HepG2 (cell line): ENCODE results near the gene FSD1. TPM values are rescaled to one million over a fixed set of nuclear protein-coding genes. Genes with fewer than 3 reads are reported as not detected.

Source experiments
- BRCA1 ChIP-seq: sonication (generic); formaldehyde crosslinking; IDR thresholded peaks from 2 replicates; pipeline ENCODE4 v1.4.0; 2020; ENCODE audit warnings: missing genetic modification reagents
- CEBPG ChIP-seq: IDR thresholded peaks from 2 replicates; pipeline ENCODE4 v1.6.1; 2016
- EED ChIP-seq: sonication (generic); formaldehyde crosslinking; IDR thresholded peaks from 2 replicates; pipeline ENCODE4 v1.5.0; 2020; ENCODE audit warnings: mild to moderate bottlenecking, missing genetic modification reagents
- ESRRA ChIP-seq: sonication (generic); formaldehyde crosslinking; IDR thresholded peaks from 2 replicates; pipeline ENCODE4 v1.5.1; 2020; ENCODE audit warnings: mild to moderate bottlenecking, low read depth, missing genetic modification reagents
- HMG20A ChIP-seq: IDR thresholded peaks from 2 replicates; pipeline ENCODE4 v1.6.1; 2016; ENCODE audit warnings: borderline replicate concordance
- JUND ChIP-seq: sonication (generic); formaldehyde crosslinking; IDR thresholded peaks from 2 replicates; pipeline ENCODE4 v1.8.0; 2022; ENCODE audit warnings: mild to moderate bottlenecking, missing genetic modification reagents
- KAT2B ChIP-seq: fragments of 150-350 bp; IDR thresholded peaks from 2 replicates; pipeline ENCODE4 v1.6.1; 2014; ENCODE audit warnings: low read depth, low read length, borderline replicate concordance
- PAX8 ChIP-seq: sonication (generic); formaldehyde crosslinking; IDR thresholded peaks from 2 replicates; pipeline ENCODE4 v1.8.0; 2022; ENCODE audit warnings: mild to moderate bottlenecking, missing genetic modification reagents, borderline replicate concordance
- ZNF121 ChIP-seq: sonication (generic); formaldehyde crosslinking; IDR thresholded peaks from 2 replicates; pipeline ENCODE4 v1.5.0; 2020; ENCODE audit warnings: mild to moderate bottlenecking, missing genetic modification reagents
- ZNF256 ChIP-seq: sonication (generic); formaldehyde crosslinking; conservative IDR thresholded peaks from 2 replicates; pipeline ENCODE4 v1.4.0; 2020; ENCODE audit warnings: missing genetic modification reagents
- ZNF317 ChIP-seq: sonication (generic); formaldehyde crosslinking; IDR thresholded peaks from 2 replicates; pipeline ENCODE4 v1.5.0; 2020; ENCODE audit warnings: mild to moderate bottlenecking, missing genetic modification reagents
- ZNF446 ChIP-seq: sonication (generic); formaldehyde crosslinking; IDR thresholded peaks from 2 replicates; pipeline ENCODE4 v1.5.0; 2020; ENCODE audit warnings: mild to moderate bottlenecking, missing genetic modification reagents
- ZNF557 ChIP-seq: sonication (generic); formaldehyde crosslinking; IDR thresholded peaks from 2 replicates; pipeline ENCODE4 v1.4.0; 2020; ENCODE audit warnings: missing genetic modification reagents
- ZNF782 ChIP-seq: sonication (generic); formaldehyde crosslinking; IDR thresholded peaks from 2 replicates; pipeline ENCODE4 v1.4.0; 2020; ENCODE audit warnings: missing genetic modification reagents, mild to moderate bottlenecking, borderline replicate concordance
- polyA plus RNA-seq, 8 experiments: library from polyadenylated mRNA; depleted of rRNA in 3 of 8; stranded (reverse) in 7 of 8; unstranded in 1 of 8; fragments of >200 nt; fragmentation: Illumina TruSeq in 4 of 8; extraction: Trizol in 4 of 8; gene quantifications; 2 replicates each; pipeline versions ENCODE4 v1.2.1 to v1.2.3, GENCODE V29; 2011 to 2016; ENCODE audit warnings: low read depth in 4 of 8, missing spikeins in 1 of 8, mixed read lengths in 1 of 8; ENCODE audit not compliant: insufficient read depth in 1 of 8
- total RNA-seq, 5 experiments: library from RNA; depleted of rRNA; stranded (reverse); fragments of >200 nt; fragmentation: Illumina TruSeq; extraction: Trizol; gene quantifications; 2 replicates each; pipeline ENCODE4 v1.2.3, GENCODE V29; 2016; ENCODE audit warnings: low read depth in 1 of 5
- TF ChIP-seq, protein P1 (sequence below): sonication (generic); formaldehyde crosslinking; IDR thresholded peaks from 2 replicates; pipeline ENCODE4 v1.4.0; 2020; ENCODE audit warnings: missing genetic modification reagents
- TF ChIP-seq, protein P2 (sequence below): sonication (generic); formaldehyde crosslinking; conservative IDR thresholded peaks from 2 replicates; pipeline ENCODE4 v1.4.0; 2020; ENCODE audit warnings: missing genetic modification reagents
- TF ChIP-seq, protein P3 (sequence below): sonication (generic); formaldehyde crosslinking; IDR thresholded peaks from 2 replicates; pipeline ENCODE4 v1.8.1; 2022; ENCODE audit warnings: mild to moderate bottlenecking, missing genetic modification reagents
- TF ChIP-seq, protein P4 (sequence below): sonication (generic); formaldehyde crosslinking; IDR thresholded peaks from 2 replicates; pipeline ENCODE4 v1.8.1; 2023; ENCODE audit warnings: mild to moderate bottlenecking, missing genetic modification reagents

Gene FSD1
- total and polyA plus RNA-seq, 2 of the 13 experiments (the other 11 are each of a cell fraction or from before 2014, with no cell fraction given), result 0.29 to 0.66 TPM

DNA sequence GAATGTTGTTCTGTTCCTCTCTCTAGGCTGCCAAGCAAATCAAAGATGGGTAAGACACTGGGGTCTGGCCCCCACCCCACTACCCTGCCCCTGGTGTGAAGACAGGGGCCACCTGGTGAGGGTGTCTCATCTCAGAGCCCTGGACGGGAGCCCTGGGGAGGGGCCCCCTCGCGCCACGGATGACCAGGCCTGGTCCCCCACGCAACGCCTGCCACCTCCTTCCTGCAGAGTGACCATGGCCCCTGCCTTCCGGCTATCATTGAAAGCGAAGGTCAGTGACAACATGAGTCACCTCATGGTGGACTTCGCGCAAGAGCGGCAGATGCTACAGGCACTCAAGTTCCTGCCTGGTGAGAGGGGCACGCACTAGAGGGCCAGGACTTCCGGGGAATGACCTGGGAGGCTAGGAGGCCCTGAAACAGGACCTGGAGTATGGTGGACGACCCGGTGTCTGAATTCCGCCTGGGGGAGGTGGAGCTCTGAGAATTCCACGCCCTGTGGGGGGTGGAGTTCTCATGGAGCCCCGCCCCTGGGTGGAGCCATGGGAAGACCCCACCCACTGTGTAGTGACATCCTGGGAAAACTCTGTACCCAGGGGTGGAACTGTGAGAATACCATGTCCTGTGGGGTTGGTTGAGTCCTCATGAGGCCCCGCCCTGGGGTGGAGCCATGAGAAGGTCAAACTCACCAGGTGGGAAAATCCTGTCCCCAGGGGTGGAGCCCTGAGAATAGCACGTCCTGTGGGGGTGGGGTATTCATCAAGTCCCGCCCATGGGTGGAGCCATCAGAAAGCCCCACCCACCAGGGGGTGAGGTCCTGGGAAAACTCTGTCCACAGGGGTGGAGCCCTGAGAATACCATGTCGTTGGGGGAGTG lies 6.1 kb downstream of the FSD1 start (continued):
- no peak for TF ChIP-seq PAX8 (CRISPR knock-in tag)
- no peak for TF ChIP-seq EED (CRISPR knock-in tag)
- TF ChIP-seq, protein P1, sequence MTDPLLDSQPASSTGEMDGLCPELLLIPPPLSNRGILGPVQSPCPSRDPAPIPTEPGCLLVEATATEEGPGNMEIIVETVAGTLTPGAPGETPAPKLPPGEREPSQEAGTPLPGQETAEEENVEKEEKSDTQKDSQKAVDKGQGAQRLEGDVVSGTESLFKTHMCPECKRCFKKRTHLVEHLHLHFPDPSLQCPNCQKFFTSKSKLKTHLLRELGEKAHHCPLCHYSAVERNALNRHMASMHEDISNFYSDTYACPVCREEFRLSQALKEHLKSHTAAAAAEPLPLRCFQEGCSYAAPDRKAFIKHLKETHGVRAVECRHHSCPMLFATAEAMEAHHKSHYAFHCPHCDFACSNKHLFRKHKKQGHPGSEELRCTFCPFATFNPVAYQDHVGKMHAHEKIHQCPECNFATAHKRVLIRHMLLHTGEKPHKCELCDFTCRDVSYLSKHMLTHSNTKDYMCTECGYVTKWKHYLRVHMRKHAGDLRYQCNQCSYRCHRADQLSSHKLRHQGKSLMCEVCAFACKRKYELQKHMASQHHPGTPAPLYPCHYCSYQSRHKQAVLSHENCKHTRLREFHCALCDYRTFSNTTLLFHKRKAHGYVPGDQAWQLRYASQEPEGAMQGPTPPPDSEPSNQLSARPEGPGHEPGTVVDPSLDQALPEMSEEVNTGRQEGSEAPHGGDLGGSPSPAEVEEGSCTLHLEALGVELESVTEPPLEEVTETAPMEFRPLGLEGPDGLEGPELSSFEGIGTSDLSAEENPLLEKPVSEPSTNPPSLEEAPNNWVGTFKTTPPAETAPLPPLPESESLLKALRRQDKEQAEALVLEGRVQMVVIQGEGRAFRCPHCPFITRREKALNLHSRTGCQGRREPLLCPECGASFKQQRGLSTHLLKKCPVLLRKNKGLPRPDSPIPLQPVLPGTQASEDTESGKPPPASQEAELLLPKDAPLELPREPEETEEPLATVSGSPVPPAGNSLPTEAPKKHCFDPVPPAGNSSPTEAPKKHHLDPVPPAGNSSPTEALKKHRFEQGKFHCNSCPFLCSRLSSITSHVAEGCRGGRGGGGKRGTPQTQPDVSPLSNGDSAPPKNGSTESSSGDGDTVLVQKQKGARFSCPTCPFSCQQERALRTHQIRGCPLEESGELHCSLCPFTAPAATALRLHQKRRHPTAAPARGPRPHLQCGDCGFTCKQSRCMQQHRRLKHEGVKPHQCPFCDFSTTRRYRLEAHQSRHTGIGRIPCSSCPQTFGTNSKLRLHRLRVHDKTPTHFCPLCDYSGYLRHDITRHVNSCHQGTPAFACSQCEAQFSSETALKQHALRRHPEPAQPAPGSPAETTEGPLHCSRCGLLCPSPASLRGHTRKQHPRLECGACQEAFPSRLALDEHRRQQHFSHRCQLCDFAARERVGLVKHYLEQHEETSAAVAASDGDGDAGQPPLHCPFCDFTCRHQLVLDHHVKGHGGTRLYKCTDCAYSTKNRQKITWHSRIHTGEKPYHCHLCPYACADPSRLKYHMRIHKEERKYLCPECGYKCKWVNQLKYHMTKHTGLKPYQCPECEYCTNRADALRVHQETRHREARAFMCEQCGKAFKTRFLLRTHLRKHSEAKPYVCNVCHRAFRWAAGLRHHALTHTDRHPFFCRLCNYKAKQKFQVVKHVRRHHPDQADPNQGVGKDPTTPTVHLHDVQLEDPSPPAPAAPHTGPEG (CRISPR knock-in tag), result peak; percentile 23; the same call in 1 of the 2 replicates
- peak; percentile 72 for TF ChIP-seq ZNF121
- no peak for TF ChIP-seq KAT2B
- TF ChIP-seq ZNF256, result no peak
- peak; percentile 70; the same call in 1 of the 2 replicates for TF ChIP-seq ZNF782 (CRISPR knock-in tag)
- TF ChIP-seq ZNF446 (CRISPR knock-in tag), result no peak
- TF ChIP-seq, protein P2, sequence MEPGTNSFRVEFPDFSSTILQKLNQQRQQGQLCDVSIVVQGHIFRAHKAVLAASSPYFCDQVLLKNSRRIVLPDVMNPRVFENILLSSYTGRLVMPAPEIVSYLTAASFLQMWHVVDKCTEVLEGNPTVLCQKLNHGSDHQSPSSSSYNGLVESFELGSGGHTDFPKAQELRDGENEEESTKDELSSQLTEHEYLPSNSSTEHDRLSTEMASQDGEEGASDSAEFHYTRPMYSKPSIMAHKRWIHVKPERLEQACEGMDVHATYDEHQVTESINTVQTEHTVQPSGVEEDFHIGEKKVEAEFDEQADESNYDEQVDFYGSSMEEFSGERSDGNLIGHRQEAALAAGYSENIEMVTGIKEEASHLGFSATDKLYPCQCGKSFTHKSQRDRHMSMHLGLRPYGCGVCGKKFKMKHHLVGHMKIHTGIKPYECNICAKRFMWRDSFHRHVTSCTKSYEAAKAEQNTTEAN (CRISPR knock-in tag), result peak; percentile 69
- 0 out of 2 replicates have a peak, but pooled peaks have one; percentile 61 for TF ChIP-seq ZNF557 (CRISPR knock-in tag)
- TF ChIP-seq, protein P3, sequence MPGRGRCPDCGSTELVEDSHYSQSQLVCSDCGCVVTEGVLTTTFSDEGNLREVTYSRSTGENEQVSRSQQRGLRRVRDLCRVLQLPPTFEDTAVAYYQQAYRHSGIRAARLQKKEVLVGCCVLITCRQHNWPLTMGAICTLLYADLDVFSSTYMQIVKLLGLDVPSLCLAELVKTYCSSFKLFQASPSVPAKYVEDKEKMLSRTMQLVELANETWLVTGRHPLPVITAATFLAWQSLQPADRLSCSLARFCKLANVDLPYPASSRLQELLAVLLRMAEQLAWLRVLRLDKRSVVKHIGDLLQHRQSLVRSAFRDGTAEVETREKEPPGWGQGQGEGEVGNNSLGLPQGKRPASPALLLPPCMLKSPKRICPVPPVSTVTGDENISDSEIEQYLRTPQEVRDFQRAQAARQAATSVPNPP, result no peak
- TF ChIP-seq BRCA1 (CRISPR knock-in tag), result peak; percentile 64; the same call in 1 of the 2 replicates
- TF ChIP-seq, protein P4, sequence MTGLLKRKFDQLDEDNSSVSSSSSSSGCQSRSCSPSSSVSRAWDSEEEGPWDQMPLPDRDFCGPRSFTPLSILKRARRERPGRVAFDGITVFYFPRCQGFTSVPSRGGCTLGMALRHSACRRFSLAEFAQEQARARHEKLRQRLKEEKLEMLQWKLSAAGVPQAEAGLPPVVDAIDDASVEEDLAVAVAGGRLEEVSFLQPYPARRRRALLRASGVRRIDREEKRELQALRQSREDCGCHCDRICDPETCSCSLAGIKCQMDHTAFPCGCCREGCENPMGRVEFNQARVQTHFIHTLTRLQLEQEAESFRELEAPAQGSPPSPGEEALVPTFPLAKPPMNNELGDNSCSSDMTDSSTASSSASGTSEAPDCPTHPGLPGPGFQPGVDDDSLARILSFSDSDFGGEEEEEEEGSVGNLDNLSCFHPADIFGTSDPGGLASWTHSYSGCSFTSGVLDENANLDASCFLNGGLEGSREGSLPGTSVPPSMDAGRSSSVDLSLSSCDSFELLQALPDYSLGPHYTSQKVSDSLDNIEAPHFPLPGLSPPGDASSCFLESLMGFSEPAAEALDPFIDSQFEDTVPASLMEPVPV, result peak; percentile 61; the same call in 1 of the 2 replicates
- TF ChIP-seq CEBPG (CRISPR knock-in tag), result peak; percentile 71
- peak; percentile 98 for TF ChIP-seq JUND (CRISPR knock-in tag)
- peak; percentile 69 for TF ChIP-seq ZNF317 (CRISPR knock-in tag)
- TF ChIP-seq HMG20A (CRISPR knock-in tag), result peak; percentile 74; the same call in 1 of the 2 replicates
- peak; percentile 99 for TF ChIP-seq ESRRA (CRISPR knock-in tag)
